ENCODE measurements around the gene FLCN.
"Not testable (repeated sequence)": the region's sequence is repeated elsewhere in the genome, so short reads cannot be mapped to it uniquely, and the experiment has no call there.

Gene FLCN

GRCh38 chr17:17269926-17270773 is 33.2 kb upstream of the FLCN start:
- TF ChIP-seq CTCF (conservative IDR thresholded peaks at IDR 0.05; ENCODE audit: low read length): 0 out of 2 replicates have a peak, but pooled peaks have one; percentile 14
- no peak for DNase-seq (ENCODE audit: low read depth)

DNA sequence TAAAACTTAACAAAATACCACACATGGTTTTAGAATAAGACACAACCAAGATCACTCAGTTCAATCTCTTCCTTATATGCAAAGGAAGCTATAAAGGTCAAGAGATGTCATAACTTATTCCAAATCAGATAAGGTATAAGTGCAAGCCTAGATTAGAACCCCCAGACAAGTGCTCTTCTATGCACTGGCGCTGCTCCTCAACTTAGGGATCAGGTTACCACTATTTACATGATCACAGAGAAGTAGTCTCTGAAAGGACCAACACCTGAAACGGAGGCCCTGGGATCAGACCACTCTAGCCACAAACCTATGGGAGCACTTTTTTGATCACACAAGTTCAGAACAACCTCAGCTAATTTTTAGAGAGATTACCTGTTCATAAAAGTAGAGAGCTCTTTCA is 27.5 kb upstream of the FLCN start:
- DNase-seq (ENCODE audit: low read depth): no peak
- no peak overlapping the region for H3K4me3 ChIP-seq (ENCODE audit: low read length)
- TF ChIP-seq CTCF (conservative IDR thresholded peaks at IDR 0.05; ENCODE audit: low read length): no peak

More at GRCh38 chr17:17269926-17270773, 33.2 kb upstream of the FLCN start:
- no peak overlapping the region for H3K4me3 ChIP-seq (ENCODE audit: low read length)

- no peak overlapping the region for H3K4me3 ChIP-seq (ENCODE audit: low read length)
- no peak for TF ChIP-seq CTCF (conservative IDR thresholded peaks at IDR 0.05; ENCODE audit: low read length)
- DNase-seq (ENCODE audit: low read depth): no peak
Measured at GRCh38 chr17:17258998-17259397, 22.0 kb upstream of the FLCN start.

DNA sequence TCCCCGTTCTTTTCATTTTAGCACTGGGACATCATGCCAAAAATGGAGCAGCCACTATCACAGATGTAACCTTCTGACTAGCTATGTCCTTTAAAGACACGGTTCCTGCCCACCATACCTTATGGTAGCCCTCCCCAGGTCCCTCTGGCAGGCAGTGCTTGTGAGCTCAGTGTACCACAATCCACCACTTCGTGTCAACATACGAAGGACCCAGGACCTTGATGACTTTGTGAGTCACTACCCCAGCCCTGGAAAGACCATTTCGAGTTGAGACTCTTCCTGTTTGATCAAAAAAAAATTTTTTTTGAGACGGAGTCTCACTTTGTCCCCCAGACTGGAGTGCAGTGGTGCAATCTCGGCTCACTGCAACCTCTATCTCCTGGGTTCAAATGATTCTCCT is 21.0 kb upstream of the FLCN start:
- no peak for TF ChIP-seq CTCF (conservative IDR thresholded peaks at IDR 0.05; ENCODE audit: low read length)
- no peak for DNase-seq (ENCODE audit: low read depth)
- no peak overlapping the region for H3K4me3 ChIP-seq (ENCODE audit: low read length)

GRCh38 chr17:17256316-17256715 is 19.3 kb upstream of the FLCN start:
- no peak overlapping the region for H3K4me3 ChIP-seq (ENCODE audit: low read length)
- TF ChIP-seq CTCF (conservative IDR thresholded peaks at IDR 0.05; ENCODE audit: low read length): no peak
- DNase-seq (ENCODE audit: low read depth): no peak

GRCh38 chr17:17255689-17256088 is 18.7 kb upstream of the FLCN start:
- not testable (repeated sequence) for DNase-seq (ENCODE audit: low read depth); H3K4me3 ChIP-seq (ENCODE audit: low read length)

DNA sequence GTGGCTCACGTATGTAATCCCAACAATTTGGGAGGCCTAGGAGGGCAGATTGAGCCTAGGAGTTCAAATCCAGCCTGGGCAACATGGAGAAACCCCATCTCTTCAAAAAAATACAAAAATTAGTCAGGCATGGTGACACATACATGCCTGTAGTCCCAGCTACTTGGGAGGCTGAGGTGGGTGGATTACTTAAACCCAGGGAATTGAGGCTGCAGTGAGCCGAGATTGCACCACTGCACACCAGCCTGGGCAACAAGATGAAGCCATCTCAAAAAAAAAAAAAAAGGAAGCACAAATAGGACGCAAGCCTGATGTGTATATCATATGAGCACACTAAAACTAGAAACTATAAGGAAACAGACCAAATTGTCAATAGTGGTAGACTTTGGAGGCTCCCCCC is 17.1 kb upstream of the FLCN start:
- no peak for TF ChIP-seq CTCF (conservative IDR thresholded peaks at IDR 0.05; ENCODE audit: low read length)
- DNase-seq (ENCODE audit: low read depth): peak; percentile 8
- H3K4me3 ChIP-seq (ENCODE audit: low read length): no peak overlapping the region
